RPMI8226 (cell line): Measurements from ENCODE around the gene BPIFB2.

Experiments used
- DNase-seq: peaks from one replicate; pipeline ENCODE4 v3.0.0-alpha.2; 2015

Gene BPIFB2

GRCh38 chr20:32986331-32986966, 21.1 kb upstream of the BPIFB2 start:
- no peak for DNase-seq

- DNase-seq = no peak
These were observed 20.3 kb upstream of the BPIFB2 start for GRCh38 chr20:32987044-32987825.

- DNase-seq = no peak
These were observed 19.5 kb upstream of the BPIFB2 start for GRCh38 chr20:32988008-32988407.

GRCh38 chr20:32989507-32990283, 17.8 kb upstream of the BPIFB2 start:
- no peak for DNase-seq

GRCh38 chr20:32990426-32990825, 17.1 kb upstream of the BPIFB2 start:
- no peak for DNase-seq

- DNase-seq = no peak
These were observed 16.1 kb upstream of the BPIFB2 start for GRCh38 chr20:32991383-32991782.

- no peak for DNase-seq
These were observed 15.5 kb upstream of the BPIFB2 start for GRCh38 chr20:32991792-32992641.

- DNase-seq = no peak
These were observed 13.9 kb upstream of the BPIFB2 start for GRCh38 chr20:32993496-32994050.

GRCh38 chr20:32995802-32996201, 11.7 kb upstream of the BPIFB2 start:
- DNase-seq = no peak

GRCh38 chr20:32997431-32997830, 10.1 kb upstream of the BPIFB2 start:
- no peak for DNase-seq

- peak; percentile 31 for DNase-seq
These were observed 7.8 kb upstream of the BPIFB2 start for GRCh38 chr20:32999603-33000250.

GRCh38 chr20:33000802-33001466, 6.6 kb upstream of the BPIFB2 start:
- no peak for DNase-seq

GRCh38 chr20:33002087-33002808, 5.3 kb upstream of the BPIFB2 start:
- DNase-seq = no peak

GRCh38 chr20:33004141-33004751, 3.3 kb upstream of the BPIFB2 start, which contains the start of gene SUN5:
Gene SUN5 (minus strand): TSS chr20:33004433. CDS start chr20:33004340, 93 bp downstream.
- no peak for DNase-seq

- peak; percentile 23 for DNase-seq
These were observed 2.4 kb upstream of the BPIFB2 start for GRCh38 chr20:33005132-33005566.

- DNase-seq = no peak
These were observed 1.4 kb upstream of the BPIFB2 start for GRCh38 chr20:33005908-33006775.

- no peak for DNase-seq
These were observed 628 bp upstream of the BPIFB2 start for GRCh38 chr20:33006776-33007375.
